Keratinocyte (primary cell): ENCODE results near the gene FOXP4. TPM values are rescaled to one million over a fixed set of nuclear protein-coding genes. Genes with fewer than 3 reads are reported as not detected.

Experiments
- DNase-seq: peaks from one replicate; pipeline ENCODE4 v3.0.0-alpha.2; 2011; ENCODE audit warnings: low read depth, missing footprints, low spot score
- FAIRE-seq: peaks from 2 replicates; lab custom pipeline; 2011; peaks lifted over from hg19 to GRCh38; lab: Jason Lieb, UNC
- H2AFZ ChIP-seq: 2 replicates; pipeline ENCODE4 v1.6.0; 2012; ENCODE audit warnings: low read length, control low read depth, inconsistent platforms; ENCODE audit not compliant: control insufficient read depth
- H3K27ac ChIP-seq: 2 replicates; pipeline ENCODE4 v1.5.1; 2011; ENCODE audit warnings: low read length; ENCODE audit not compliant: control insufficient read depth, insufficient read depth
- H3K27me3 ChIP-seq: 3 replicates; pipeline ENCODE4 v1.6.0; 2011; ENCODE audit warnings: low read length; ENCODE audit not compliant: control insufficient read depth, insufficient read depth; ENCODE audit errors: extremely low read depth
- H3K36me3 ChIP-seq, 2 experiments: 2 replicates in 1 of 2; 3 replicates in 1 of 2; pipeline ENCODE4 v1.5.1; 2011; ENCODE audit warnings: low read length in 2 of 2, mild to moderate bottlenecking in 1 of 2; ENCODE audit not compliant: control insufficient read depth in 2 of 2, insufficient read depth in 2 of 2; ENCODE audit errors: extremely low read depth in 1 of 2
- H3K4me1 ChIP-seq: 3 replicates; pipeline ENCODE4 v1.5.1; 2011; ENCODE audit warnings: low read length; ENCODE audit not compliant: control insufficient read depth, insufficient read depth; ENCODE audit errors: extremely low read depth
- H3K4me2 ChIP-seq: 3 replicates; pipeline ENCODE4 v1.6.0; 2011; ENCODE audit warnings: low read depth, low read length; ENCODE audit not compliant: control insufficient read depth, insufficient read depth; ENCODE audit errors: extremely low read depth
- H3K4me3 ChIP-seq, 3 experiments: fragments of 200-600 bp in 1 of 3; sonication (generic) in 1 of 3; 2 replicates in 2 of 3; 3 replicates in 1 of 3; pipeline ENCODE4 v1.5.1; 2011 to 2016; ENCODE audit warnings: low read length in 3 of 3, mild to moderate bottlenecking in 3 of 3, control low read depth in 2 of 3, inconsistent platforms in 1 of 3, low read depth in 1 of 3, mixed read lengths in 1 of 3, mixed run types in 1 of 3, moderate library complexity in 1 of 3; ENCODE audit not compliant: control insufficient read depth in 2 of 3, insufficient read depth in 2 of 3; ENCODE audit errors: extremely low read depth in 1 of 3
- H3K79me2 ChIP-seq: 2 replicates; pipeline ENCODE4 v1.6.0; 2012; ENCODE audit warnings: low read length; ENCODE audit not compliant: control insufficient read depth, insufficient read depth
- H3K9ac ChIP-seq: 3 replicates; pipeline ENCODE4 v1.6.0; 2011; ENCODE audit warnings: low read length; ENCODE audit not compliant: control insufficient read depth, insufficient read depth; ENCODE audit errors: extremely low read depth
- H3K9me1 ChIP-seq: 3 replicates; pipeline ENCODE4 v1.6.0; 2011; ENCODE audit warnings: low read length; ENCODE audit not compliant: control insufficient read depth, insufficient read depth; ENCODE audit errors: extremely low read depth
- H3K9me3 ChIP-seq: 2 replicates; pipeline ENCODE4 v1.5.1; 2012; ENCODE audit warnings: low read depth, low read length; ENCODE audit not compliant: control insufficient read depth
- H4K20me1 ChIP-seq: 3 replicates; pipeline ENCODE4 v1.6.0; 2011; ENCODE audit warnings: low read length; ENCODE audit not compliant: control insufficient read depth, insufficient read depth; ENCODE audit errors: extremely low read depth
- EZH2 ChIP-seq: IDR thresholded peaks from one replicate; pipeline ENCODE4 v1.6.1; 2012; ENCODE audit warnings: inconsistent platforms, mild to moderate bottlenecking, low read length, moderate library complexity
- dilution Hi-C: fragments of 300-500 bp; cut with MboI; formaldehyde crosslinking; loops from one replicate; pipeline ENCODE4 v1.7.0; 2020; ENCODE audit warnings: low sequenced_read_pairs; ENCODE audit not compliant: extremely low pct_ligation_motif_present
- polyA plus RNA-seq, 5 experiments: library from polyadenylated mRNA; depleted of rRNA in 3 of 5; stranded (reverse) in 3 of 5; stranded (forward) in 1 of 5; unstranded in 1 of 5; fragments of >200 nt; gene quantifications; 1 replicate in 1 of 5; 2 replicates in 3 of 5; 3 replicates in 1 of 5; pipeline versions ENCODE4 v1.2.1 to v1.2.3, GENCODE V29; 2011 to 2012; ENCODE audit warnings: missing spikeins in 2 of 5, low read depth in 1 of 5, low replicate concordance in 1 of 5
- TF ChIP-seq, protein P1 (sequence below), 3 experiments: IDR thresholded peaks in 1 of 3; conservative IDR thresholded peaks in 1 of 3; optimal IDR thresholded peaks in 1 of 3; 2 replicates in 2 of 3; 3 replicates in 1 of 3; pipeline versions ENCODE3 to v1.5.1; 2011; ENCODE audit warnings: low read length in 3 of 3, mild to moderate bottlenecking in 3 of 3, moderate library complexity in 2 of 3, control low read depth in 1 of 3, inconsistent platforms in 1 of 3; ENCODE audit not compliant: insufficient read depth in 2 of 3; ENCODE audit errors: extremely low read depth in 1 of 3

Gene FOXP4
- polyA plus RNA-seq, 1 donor (not counting 4 experiments of a cell fraction or from before 2014, with no cell fraction given), result 1.1 TPM

DNA sequence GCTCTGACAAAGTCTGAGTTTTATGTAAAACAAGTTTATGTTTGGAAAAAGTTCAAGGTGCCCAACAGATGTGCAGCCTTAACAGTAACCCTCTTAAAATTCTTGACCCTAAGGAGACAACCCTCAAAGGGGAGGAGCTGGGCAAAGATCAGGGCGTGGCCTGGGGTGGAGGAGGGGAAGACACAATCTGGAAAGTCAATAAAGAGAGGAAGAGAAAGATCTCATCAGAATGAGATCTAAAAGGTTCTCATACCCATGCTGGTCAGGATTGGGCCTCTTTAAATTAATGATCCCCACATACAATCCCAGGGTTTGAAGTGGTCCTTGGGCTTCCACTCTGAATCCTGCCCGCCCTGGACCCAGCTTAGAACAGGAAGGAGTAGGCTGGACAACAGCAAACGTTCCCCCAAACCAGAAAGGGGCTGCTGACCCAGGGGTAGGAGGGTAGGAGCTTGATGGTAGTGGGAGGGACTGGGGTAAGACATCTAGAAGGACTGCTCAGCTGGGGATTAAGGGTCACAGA lies 33.0 kb downstream of the FOXP4 start:
- dilution Hi-C loops, result no loop called here
- H2AFZ ChIP-seq, result no peak overlapping the region
- H3K4me1 ChIP-seq, result peaks cover 38% of the 10 kb centered on the region
- peaks cover 2 to 8% of the 10 kb centered on the region in 2 experiments for H3K36me3 ChIP-seq
- H3K79me2 ChIP-seq, result no peaks in the 10 kb centered on the region
- H3K4me3 ChIP-seq, result no peak overlapping the region
- H3K27me3 ChIP-seq, result no peaks in the 10 kb centered on the region
- DNase-seq, result no peak
- no peaks in the 10 kb centered on the region for H3K9me3 ChIP-seq
- no peaks in the 10 kb centered on the region for H4K20me1 ChIP-seq
- H3K9me1 ChIP-seq, result peaks cover 10% of the 10 kb centered on the region
- no peak overlapping the region for H3K27ac ChIP-seq
- H3K9ac ChIP-seq, result no peak overlapping the region
- TF ChIP-seq EZH2, result no peak
- TF ChIP-seq, protein P1, sequence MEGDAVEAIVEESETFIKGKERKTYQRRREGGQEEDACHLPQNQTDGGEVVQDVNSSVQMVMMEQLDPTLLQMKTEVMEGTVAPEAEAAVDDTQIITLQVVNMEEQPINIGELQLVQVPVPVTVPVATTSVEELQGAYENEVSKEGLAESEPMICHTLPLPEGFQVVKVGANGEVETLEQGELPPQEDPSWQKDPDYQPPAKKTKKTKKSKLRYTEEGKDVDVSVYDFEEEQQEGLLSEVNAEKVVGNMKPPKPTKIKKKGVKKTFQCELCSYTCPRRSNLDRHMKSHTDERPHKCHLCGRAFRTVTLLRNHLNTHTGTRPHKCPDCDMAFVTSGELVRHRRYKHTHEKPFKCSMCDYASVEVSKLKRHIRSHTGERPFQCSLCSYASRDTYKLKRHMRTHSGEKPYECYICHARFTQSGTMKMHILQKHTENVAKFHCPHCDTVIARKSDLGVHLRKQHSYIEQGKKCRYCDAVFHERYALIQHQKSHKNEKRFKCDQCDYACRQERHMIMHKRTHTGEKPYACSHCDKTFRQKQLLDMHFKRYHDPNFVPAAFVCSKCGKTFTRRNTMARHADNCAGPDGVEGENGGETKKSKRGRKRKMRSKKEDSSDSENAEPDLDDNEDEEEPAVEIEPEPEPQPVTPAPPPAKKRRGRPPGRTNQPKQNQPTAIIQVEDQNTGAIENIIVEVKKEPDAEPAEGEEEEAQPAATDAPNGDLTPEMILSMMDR (optimal IDR thresholded peaks at IDR 0.05 in 1 of 3, IDR thresholded peaks at IDR 0.05 in 1 of 3, conservative IDR thresholded peaks at IDR 0.05 in 1 of 3; ENCODE audit: extremely low read depth in 1 of 3, insufficient read depth in 2 of 3, low read length in 3 of 3), result no peak
- H3K4me2 ChIP-seq, result no peak overlapping the region
- FAIRE-seq, result no peak

DNA sequence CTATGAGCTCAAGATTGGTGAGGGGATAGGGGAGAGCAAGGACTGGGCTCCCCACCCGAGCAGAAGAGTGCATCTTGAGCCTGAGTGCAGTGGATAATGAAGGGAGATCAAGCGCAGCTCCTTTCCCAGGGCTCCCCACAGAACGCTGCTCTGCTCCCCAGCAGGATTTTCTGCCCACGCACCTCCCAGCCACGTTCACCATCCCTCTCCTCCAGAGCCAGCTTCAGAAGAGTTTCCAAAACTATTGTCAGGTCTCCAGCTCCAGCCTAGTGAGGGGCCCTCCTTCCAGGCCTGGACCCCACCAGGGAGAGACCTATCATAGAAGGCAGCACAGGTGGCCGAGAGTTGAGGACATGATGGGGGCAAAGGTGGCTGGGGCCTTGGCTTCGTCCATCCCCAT lies 34.5 kb downstream of the FOXP4 start:
- DNase-seq (no peak), FAIRE-seq (no peak)
- peaks cover 38% of the 10 kb centered on the region for H3K4me1 ChIP-seq
- H3K4me3 ChIP-seq, result no peak overlapping the region
- H3K4me2 ChIP-seq, result no peak overlapping the region
- dilution Hi-C loops, result no loop called here
- TF ChIP-seq, protein P1 (optimal IDR thresholded peaks at IDR 0.05 in 1 of 3, IDR thresholded peaks at IDR 0.05 in 1 of 3, conservative IDR thresholded peaks at IDR 0.05 in 1 of 3; ENCODE audit: extremely low read depth in 1 of 3, insufficient read depth in 2 of 3, low read length in 3 of 3), result no peak
- TF ChIP-seq EZH2, result no peak
- H3K79me2 ChIP-seq, result no peaks in the 10 kb centered on the region
- no peak overlapping the region for H2AFZ ChIP-seq
- no peak overlapping the region for H3K9ac ChIP-seq
- no peaks in the 10 kb centered on the region for H3K9me3 ChIP-seq
- no peaks in the 10 kb centered on the region for H3K27me3 ChIP-seq
- no peaks in the 10 kb centered on the region for H4K20me1 ChIP-seq
- peaks cover 10% of the 10 kb centered on the region for H3K9me1 ChIP-seq
- peaks cover 4 to 8% of the 10 kb centered on the region in 2 experiments for H3K36me3 ChIP-seq
- H3K27ac ChIP-seq, result no peak overlapping the region
